Measurements from ENCODE around the gene ZSCAN29.
A peak's percentile ranks its signal among the peaks of the same experiment; 100 is the strongest.
"Not testable (repeated sequence)": the region's sequence is repeated elsewhere in the genome, so short reads cannot be mapped to it uniquely, and the experiment has no call there.

ZSCAN29 gene

GRCh38 chr15:43370975-43371974 is at the start of gene ZSCAN29, which contains the start of gene TUBGCP4:
ZSCAN29 (minus strand) TSS chr15:43371043; CDS start chr15:43369913, 1,130 bp downstream.
TUBGCP4 (plus strand) TSS chr15:43371101; CDS start chr15:43371355, 254 bp downstream.
- peak; percentile 76 to 78 for DNase-seq (ENCODE audit: low read depth in 2 of 2)

GRCh38 chr15:43420435-43420834 is 49.6 kb upstream of the ZSCAN29 start:
- no peak for DNase-seq (ENCODE audit: low read depth in 2 of 2)

- no peak for DNase-seq (ENCODE audit: low read depth in 2 of 2)
Observed at GRCh38 chr15:43414196-43414595, 43.4 kb upstream of the ZSCAN29 start.

- no peak for DNase-seq (ENCODE audit: low read depth in 2 of 2)
Observed at GRCh38 chr15:43412096-43412495, 41.3 kb upstream of the ZSCAN29 start.

- no peak for DNase-seq (ENCODE audit: low read depth in 2 of 2)
Observed at GRCh38 chr15:43410572-43411214, 39.9 kb upstream of the ZSCAN29 start.

- no peak for DNase-seq (ENCODE audit: low read depth in 2 of 2)
Observed at GRCh38 chr15:43408789-43409188, 37.9 kb upstream of the ZSCAN29 start.

- no peak for DNase-seq (ENCODE audit: low read depth in 2 of 2)
Observed at GRCh38 chr15:43406808-43407207, 36.0 kb upstream of the ZSCAN29 start.

- DNase-seq (ENCODE audit: low read depth in 2 of 2) = no peak
Observed at GRCh38 chr15:43406189-43406588, 35.3 kb upstream of the ZSCAN29 start.

GRCh38 chr15:43404130-43404529 is 33.3 kb upstream of the ZSCAN29 start:
- DNase-seq (ENCODE audit: low read depth in 2 of 2) = no peak

- no peak for DNase-seq (ENCODE audit: low read depth in 2 of 2)
Observed at GRCh38 chr15:43403616-43404015, 32.8 kb upstream of the ZSCAN29 start.

- DNase-seq (ENCODE audit: low read depth in 2 of 2) = no peak
Observed at GRCh38 chr15:43402255-43402654, 31.4 kb upstream of the ZSCAN29 start.

- not testable (repeated sequence) for DNase-seq (ENCODE audit: low read depth in 2 of 2)
Observed at GRCh38 chr15:43393592-43393991, 22.7 kb upstream of the ZSCAN29 start.

- DNase-seq (ENCODE audit: low read depth in 2 of 2) = no peak
Observed at GRCh38 chr15:43390723-43391122, 19.9 kb upstream of the ZSCAN29 start.

- no peak for DNase-seq (ENCODE audit: low read depth in 2 of 2)
Observed at GRCh38 chr15:43383070-43383469, 12.2 kb upstream of the ZSCAN29 start.

- DNase-seq (ENCODE audit: low read depth in 2 of 2) = no peak
Observed at GRCh38 chr15:43382310-43382709, 11.5 kb upstream of the ZSCAN29 start.

- DNase-seq (ENCODE audit: low read depth in 2 of 2) = no peak
Observed at GRCh38 chr15:43378601-43379000, 7.8 kb upstream of the ZSCAN29 start.

- peak in 1 of 2 donors; percentile 11 for DNase-seq (ENCODE audit: low read depth in 2 of 2)
Observed at GRCh38 chr15:43376017-43376705, 5.3 kb upstream of the ZSCAN29 start.

- DNase-seq (ENCODE audit: low read depth in 2 of 2) = no peak
Observed at GRCh38 chr15:43370310-43370974, 401 bp downstream of the ZSCAN29 start.

- DNase-seq (ENCODE audit: low read depth in 2 of 2) = no peak
Observed at GRCh38 chr15:43361313-43361903, 9.4 kb downstream of the ZSCAN29 start.

GRCh38 chr15:43360821-43361220 is 10.0 kb downstream of the ZSCAN29 start:
- DNase-seq (ENCODE audit: low read depth in 2 of 2) = no peak

All from stimulated activated CD8-positive, alpha-beta memory T cell treated with anti-CD3 and anti-CD28 coated beads, Interleukin-2, amount 100 ng/mL, for 48 hours (primary cell).